ENCODE measurements around the gene NRAP.
A peak's percentile ranks its signal among the peaks of the same experiment; 100 is the strongest.

Gene NRAP

GRCh38 chr10:113566888-113567287, 97.0 kb downstream of the NRAP start:
- no peak overlapping the region for H3K27ac ChIP-seq
- TF ChIP-seq CTCF (conservative IDR thresholded peaks at IDR 0.05), result no peak

GRCh38 chr10:113565364-113565763, 98.5 kb downstream of the NRAP start:
- TF ChIP-seq CTCF (conservative IDR thresholded peaks at IDR 0.05), result no peak
- no peak overlapping the region for H3K27ac ChIP-seq

GRCh38 chr10:113563306-113564088, 100.3 kb downstream of the NRAP start:
- TF ChIP-seq CTCF (conservative IDR thresholded peaks at IDR 0.05), result peak; percentile 98
- peak overlapping the region; percentile 52; the same call in 1 of the 2 replicates for H3K27ac ChIP-seq

GRCh38 chr10:113562704-113563103, 101.1 kb downstream of the NRAP start:
- H3K27ac ChIP-seq, result peak overlapping the region; percentile 52; the same call in 1 of the 2 replicates
- no peak for TF ChIP-seq CTCF (conservative IDR thresholded peaks at IDR 0.05)

GRCh38 chr10:113562069-113562468, 101.8 kb downstream of the NRAP start:
- no peak overlapping the region for H3K27ac ChIP-seq
- no peak for TF ChIP-seq CTCF (conservative IDR thresholded peaks at IDR 0.05)

GRCh38 chr10:113561214-113561613, 102.6 kb downstream of the NRAP start:
- no peak overlapping the region for H3K27ac ChIP-seq
- no peak for TF ChIP-seq CTCF (conservative IDR thresholded peaks at IDR 0.05)

GRCh38 chr10:113560071-113560470, 103.8 kb downstream of the NRAP start:
- H3K27ac ChIP-seq, result no peak overlapping the region
- no peak for TF ChIP-seq CTCF (conservative IDR thresholded peaks at IDR 0.05)
